Sigmoid colon (tissue), 7 donors: Measurements from ENCODE around the gene FOXD1. TPM values are rescaled to one million over a fixed set of nuclear protein-coding genes. Genes with fewer than 3 reads are reported as not detected.

Experiments used
- DNase-seq: peaks from one replicate; pipeline ENCODE4 v3.0.0-alpha.2; 2019
- H3K27ac ChIP-seq, 4 donors: fragments of 200-600 bp; sonication (generic); one replicate each; pipeline ENCODE4 v1.5.1; 2016 to 2019; ENCODE audit warnings: mild to moderate bottlenecking in 1 of 4
- H3K27me3 ChIP-seq, 3 donors: fragments of 200-600 bp; sonication (generic); one replicate each; pipeline ENCODE4 v1.5.1; 2019; ENCODE audit warnings: mild to moderate bottlenecking in 1 of 3
- H3K36me3 ChIP-seq, 4 donors: fragments of 200-600 bp; sonication (generic); one replicate each; pipeline ENCODE4 v1.5.1; 2016 to 2019
- H3K4me1 ChIP-seq, 4 donors: fragments of 200-600 bp; sonication (generic); one replicate each; pipeline ENCODE4 v1.5.1; 2017 to 2019
- H3K4me3 ChIP-seq, 4 donors: fragments of 200-600 bp; sonication (generic); one replicate each; pipeline ENCODE4 v1.5.1; 2017 to 2019; ENCODE audit warnings: mild to moderate bottlenecking in 2 of 4, moderate library complexity in 1 of 4
- H3K9me3 ChIP-seq, 4 donors: fragments of 200-600 bp in 3 of 4; sonication (generic) in 3 of 4; one replicate each; pipeline versions ENCODE4 v1.5.1 to v1.6.1; 2013 to 2019
- EP300 ChIP-seq, 4 donors: sonication (generic); formaldehyde crosslinking; IDR thresholded peaks; one replicate each; pipeline ENCODE4 v1.6.1; 2017; ENCODE audit warnings: antibody characterized with exemption in 4 of 4
- POLR2A ChIP-seq, 2 donors: fragments of 450-650 bp; IDR thresholded peaks; one replicate each; pipeline ENCODE4 v1.6.1; 2016; ENCODE audit warnings: antibody characterized with exemption in 2 of 2, mild to moderate bottlenecking in 2 of 2, moderate library complexity in 2 of 2
- POLR2AphosphoS5 ChIP-seq, 4 donors: sonication (generic); formaldehyde crosslinking; IDR thresholded peaks; one replicate each; pipeline ENCODE4 v1.6.1; 2017; ENCODE audit warnings: antibody characterized with exemption in 4 of 4
- WGBS, 2 donors: extraction: QIAGEN DNeasy Blood & Tissue Kit; methylation state at CpG; one replicate each; pipeline ENCODE4 v1.1.7; 2013; 5-methylcytosine and 5-hydroxymethylcytosine counted together
- intact Hi-C: fragments of 100-400 bp; cut with DNase I; formaldehyde crosslinking; loops from one replicate; pipeline ENCODE4 v1.15.1; 2023
- polyA plus RNA-seq, 3 donors: library from polyadenylated mRNA; stranded (reverse); fragments of 200-250 nt; gene quantifications; one replicate each; pipeline ENCODE4 v1.2.3, GENCODE V29; 2013
- total RNA-seq, 4 donors: library from RNA; depleted of rRNA; stranded (reverse); fragments of >200 nt; gene quantifications; one replicate each; pipeline ENCODE4 v1.1.0, GENCODE V29; 2016
- TF ChIP-seq, protein P1 (sequence below), 4 experiments: fragments of 450-650 bp in 3 of 4; fragments of 200-600 bp in 1 of 4; IDR thresholded peaks; one replicate each; pipeline ENCODE4 v1.5.1; 2016 to 2019; ENCODE audit warnings: antibody characterized with exemption in 4 of 4, mild to moderate bottlenecking in 3 of 4, moderate library complexity in 2 of 4
- donor health status: healthy with polysubstance abuse.
- donor health status: Bipolar disorder and iron deficiency.
- donor health status: healthy.

The FOXD1 gene
- total and polyA plus RNA-seq, 7 donors: 0.09 to 0.49 (median 0.36) TPM; not detected in 4

GRCh38 chr5:73446631-73447529 is 1.7 kb downstream of the FOXD1 start:
- Histone ChIP-seq H3K36me3 (no peaks in the 10 kb centered on the region), H3K4me1 (peaks cover 0 to 34% (median 29%) of the 10 kb centered on the region in 4 donors), H3K27me3 (peaks cover 75 to 95% (median 89%) of the 10 kb centered on the region in 3 donors), H3K4me3 (peak overlapping the region in 2 of 4 donors; percentile 31 to 39), H3K9me3 (no peaks in the 10 kb centered on the region), H3K27ac (peak overlapping the region in 1 of 4 donors; percentile 82)
- no peak for TF ChIP-seq POLR2A (IDR thresholded peaks at IDR 0.05)
- no peak for DNase-seq
- 1 to 3% methylated on average over 119 of the region's 119 CpGs for WGBS, 2 donors
- intact Hi-C loops: loop anchor here (10.0 kb wide), 1 partner anchor 72 kb away; no protein-coding TSS in a partner anchor

- H3K4me1 ChIP-seq: peaks cover 0 to 25% (median 20%) of the 10 kb centered on the region in 4 donors
- H3K9me3 ChIP-seq: no peaks in the 10 kb centered on the region
- TF ChIP-seq POLR2A (IDR thresholded peaks at IDR 0.05) (no peak), POLR2AphosphoS5 (IDR thresholded peaks at IDR 0.05) (peak in 2 of 4 donors; percentile 5 to 16)
- no peaks in the 10 kb centered on the region for H3K36me3 ChIP-seq
- peak overlapping the region in 1 of 4 donors; percentile 82 for H3K27ac ChIP-seq
- no peak for DNase-seq
- H3K27me3 ChIP-seq: peaks cover 70 to 95% (median 88%) of the 10 kb centered on the region in 3 donors
- intact Hi-C loops: loop anchor here (10.0 kb wide), 1 partner anchor 71 kb away; no protein-coding TSS in a partner anchor
- 18 to 23% methylated on average over 7 of the region's 7 CpGs for WGBS, 2 donors
- H3K4me3 ChIP-seq: no peak overlapping the region
Observed at GRCh38 chr5:73445665-73446630, 2.6 kb downstream of the FOXD1 start.

DNA sequence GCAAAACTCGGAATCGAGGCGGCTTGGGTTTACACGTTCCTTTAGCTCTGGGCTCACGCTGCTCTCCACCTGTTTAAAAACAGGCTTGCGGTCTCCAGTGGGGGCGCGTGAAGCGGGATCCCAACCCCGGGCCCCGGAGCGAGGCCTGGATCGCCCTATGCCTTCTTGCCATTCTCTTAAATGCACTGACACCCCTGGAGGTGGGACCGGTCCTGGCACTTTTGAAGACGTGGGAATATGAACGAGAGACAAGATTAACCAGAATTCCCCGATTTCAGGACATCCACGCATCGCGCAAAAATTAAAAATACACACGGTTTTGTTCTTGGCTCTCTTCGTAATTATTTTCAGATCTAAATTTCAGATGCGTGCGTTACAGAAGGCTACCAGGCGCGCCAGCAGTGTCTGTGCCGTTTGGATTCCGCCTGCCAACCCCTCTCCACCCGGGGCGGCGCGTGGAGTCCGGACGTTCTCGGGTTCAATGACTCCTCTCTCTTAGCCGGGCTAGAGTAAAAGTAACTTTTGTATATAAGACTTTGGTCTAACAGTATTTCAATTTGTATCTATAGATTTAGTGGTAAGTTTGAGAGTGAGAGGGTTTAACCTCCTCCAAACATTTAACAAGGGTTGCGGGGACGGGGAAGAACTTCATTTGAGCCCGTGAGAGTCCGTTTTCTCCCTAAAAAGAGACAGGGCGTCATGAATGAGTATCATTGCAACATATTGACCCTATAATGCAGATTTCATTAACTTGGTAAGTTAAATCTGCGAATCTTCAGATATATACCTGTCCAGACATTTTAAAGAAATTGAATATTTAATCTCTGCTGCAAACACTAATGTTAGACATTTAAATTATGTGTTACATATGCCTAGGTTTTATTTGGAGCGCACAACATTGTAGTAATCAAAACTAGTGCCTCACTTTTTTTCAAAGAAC is 3.8 kb downstream of the FOXD1 start:
- no peak overlapping the region for H3K4me3 ChIP-seq
- intact Hi-C loops: loop anchor here (10.0 kb wide), 1 partner anchor 70 kb away; no protein-coding TSS in a partner anchor
- WGBS, 2 donors: 13 to 20% methylated on average over 43 of the region's 43 CpGs
- no peak overlapping the region for H3K27ac ChIP-seq
- no peak for TF ChIP-seq POLR2A (IDR thresholded peaks at IDR 0.05)
- TF ChIP-seq EP300 (IDR thresholded peaks at IDR 0.05): no peak
- TF ChIP-seq, protein P1, sequence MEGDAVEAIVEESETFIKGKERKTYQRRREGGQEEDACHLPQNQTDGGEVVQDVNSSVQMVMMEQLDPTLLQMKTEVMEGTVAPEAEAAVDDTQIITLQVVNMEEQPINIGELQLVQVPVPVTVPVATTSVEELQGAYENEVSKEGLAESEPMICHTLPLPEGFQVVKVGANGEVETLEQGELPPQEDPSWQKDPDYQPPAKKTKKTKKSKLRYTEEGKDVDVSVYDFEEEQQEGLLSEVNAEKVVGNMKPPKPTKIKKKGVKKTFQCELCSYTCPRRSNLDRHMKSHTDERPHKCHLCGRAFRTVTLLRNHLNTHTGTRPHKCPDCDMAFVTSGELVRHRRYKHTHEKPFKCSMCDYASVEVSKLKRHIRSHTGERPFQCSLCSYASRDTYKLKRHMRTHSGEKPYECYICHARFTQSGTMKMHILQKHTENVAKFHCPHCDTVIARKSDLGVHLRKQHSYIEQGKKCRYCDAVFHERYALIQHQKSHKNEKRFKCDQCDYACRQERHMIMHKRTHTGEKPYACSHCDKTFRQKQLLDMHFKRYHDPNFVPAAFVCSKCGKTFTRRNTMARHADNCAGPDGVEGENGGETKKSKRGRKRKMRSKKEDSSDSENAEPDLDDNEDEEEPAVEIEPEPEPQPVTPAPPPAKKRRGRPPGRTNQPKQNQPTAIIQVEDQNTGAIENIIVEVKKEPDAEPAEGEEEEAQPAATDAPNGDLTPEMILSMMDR (IDR thresholded peaks at IDR 0.05): no peak
- TF ChIP-seq POLR2AphosphoS5 (IDR thresholded peaks at IDR 0.05): no peak
- no peaks in the 10 kb centered on the region for H3K9me3 ChIP-seq
- peaks cover 0 to 25% (median 17%) of the 10 kb centered on the region in 4 donors for H3K4me1 ChIP-seq
- H3K27me3 ChIP-seq: peaks cover 67 to 94% (median 86%) of the 10 kb centered on the region in 3 donors
- DNase-seq: no peak
- no peaks in the 10 kb centered on the region for H3K36me3 ChIP-seq

GRCh38 chr5:73443829-73444498 is 4.6 kb downstream of the FOXD1 start:
- Histone ChIP-seq H3K36me3 (no peaks in the 10 kb centered on the region), H3K4me3 (no peak overlapping the region), H3K27ac (no peak overlapping the region), H3K27me3 (peaks cover 66 to 94% (median 86%) of the 10 kb centered on the region in 3 donors), H3K4me1 (peaks cover 0 to 23% (median 14%) of the 10 kb centered on the region in 4 donors), H3K9me3 (no peaks in the 10 kb centered on the region)
- TF ChIP-seq, protein P1 (IDR thresholded peaks at IDR 0.05): no peak
- TF ChIP-seq POLR2A (IDR thresholded peaks at IDR 0.05) (no peak), POLR2AphosphoS5 (IDR thresholded peaks at IDR 0.05) (no peak), EP300 (IDR thresholded peaks at IDR 0.05) (no peak)
- intact Hi-C loops: loop anchor here (10.0 kb wide), 1 partner anchor 69 kb away; no protein-coding TSS in a partner anchor
- 7% methylated on average over 39 of the region's 39 CpGs for WGBS, 2 donors
- no peak for DNase-seq
